PC-9 (cell line): ENCODE data around the gene NPIPA3. TPM values are rescaled to one million over a fixed set of nuclear protein-coding genes. Genes with fewer than 3 reads are reported as not detected.
"Not testable (repeated sequence)": the region's sequence is repeated elsewhere in the genome, so short reads cannot be mapped to it uniquely, and the experiment has no call there.

Source experiments
- BruUV-seq: library from RNA; stranded (reverse); fragments of 400-500 nt; replicated peaks from 2 replicates; lab custom pipeline; 2021; lab: Mats Ljungman, UMichigan
- CTCF ChIA-PET: fragments of 300-600 bp; sonication (Branson Sonifier 250); formaldehyde crosslinking; loops from one replicate; lab custom pipeline; 2022; ENCODE audit warnings: antibody characterized with exemption; lab: Charles Lee
- POLR2A ChIA-PET: fragments of 300-600 bp; sonication (Branson Sonifier 250); formaldehyde crosslinking; loops from one replicate; lab custom pipeline; 2022; ENCODE audit warnings: antibody characterized with exemption; ENCODE audit not compliant: unreplicated experiment; lab: Charles Lee
- DNase-seq, 2 experiments: peaks; one replicate each; pipeline versions ENCODE4 v3.0.0 to v3.0.0-alpha.2; 2015 to 2022; ENCODE audit warnings: mixed read lengths in 1 of 2
- H2AFZ ChIP-seq: fragments of 200-600 bp; sonication (generic); 2 replicates; pipeline ENCODE4 v1.8.1; 2017; ENCODE audit warnings: antibody characterized with exemption
- H3F3A ChIP-seq: fragments of 200-600 bp; sonication (generic); 2 replicates; pipeline ENCODE4 v1.8.1; 2017; ENCODE audit warnings: antibody characterized with exemption, mild to moderate bottlenecking, low read depth; ENCODE audit not compliant: insufficient read depth
- H3K27ac ChIP-seq: fragments of 200-600 bp; sonication (generic); 2 replicates; pipeline ENCODE4 v1.6.1; 2016; ENCODE audit warnings: mixed run types
- H3K27me3 ChIP-seq: fragments of 200-600 bp; sonication (generic); 2 replicates; pipeline ENCODE4 v1.6.1; 2016; ENCODE audit warnings: low read depth, mixed run types; ENCODE audit not compliant: insufficient read depth
- H3K36me3 ChIP-seq: fragments of 200-600 bp; sonication (generic); 2 replicates; pipeline ENCODE4 v1.6.1; 2016; ENCODE audit warnings: low read depth, mixed run types
- H3K4me1 ChIP-seq: fragments of 200-600 bp; sonication (generic); replicated peaks from 2 replicates; pipeline ENCODE4 v1.6.1; 2016; ENCODE audit warnings: mixed run types; ENCODE audit not compliant: insufficient read depth
- H3K4me2 ChIP-seq: fragments of 200-600 bp; sonication (generic); 2 replicates; pipeline ENCODE4 v1.6.1; 2017; ENCODE audit warnings: mixed run types
- H3K4me3 ChIP-seq: fragments of 200-600 bp; sonication (generic); 2 replicates; pipeline ENCODE4 v1.6.1; 2016; ENCODE audit warnings: mixed run types
- H3K79me2 ChIP-seq: fragments of 200-600 bp; sonication (generic); 2 replicates; pipeline ENCODE4 v1.6.1; 2017; ENCODE audit warnings: low read depth, mixed run types
- H3K9me2 ChIP-seq: fragments of 200-600 bp; sonication (generic); 2 replicates; pipeline ENCODE4 v1.8.1; 2017; ENCODE audit warnings: mild to moderate bottlenecking; ENCODE audit not compliant: insufficient read depth
- H3K9me3 ChIP-seq: fragments of 200-600 bp; sonication (generic); 2 replicates; pipeline ENCODE4 v1.8.1; 2016; ENCODE audit warnings: low read depth; ENCODE audit not compliant: insufficient read depth
- H4K20me1 ChIP-seq: fragments of 200-600 bp; sonication (generic); 2 replicates; pipeline ENCODE4 v1.8.1; 2017; ENCODE audit not compliant: insufficient read depth
- EZH2 ChIP-seq: fragments of 200-600 bp; sonication (generic); IDR thresholded peaks from 2 replicates; pipeline ENCODE4 v1.8.0; 2017; ENCODE audit warnings: antibody characterized with exemption, low read depth
- intact Hi-C: fragments of 100-400 bp; cut with micrococcal nuclease; formaldehyde crosslinking; loops from one replicate; pipeline ENCODE4 v1.10.0; 2022; ENCODE audit not compliant: unreplicated experiment
- total RNA-seq: library from RNA; stranded (reverse); gene quantifications from 2 replicates; pipeline ENCODE4 v1.2.3, GENCODE V29; 2021
- TF ChIP-seq, protein P1 (sequence below): fragments of 200-600 bp; sonication (generic); conservative IDR thresholded peaks from 2 replicates; pipeline ENCODE4 v1.6.1; 2017; ENCODE audit warnings: mixed run types, antibody characterized with exemption, mild to moderate bottlenecking, moderate library complexity

Gene NPIPA3
- total RNA-seq, 1 experiment from 2014 or later, result not detected

DNA sequence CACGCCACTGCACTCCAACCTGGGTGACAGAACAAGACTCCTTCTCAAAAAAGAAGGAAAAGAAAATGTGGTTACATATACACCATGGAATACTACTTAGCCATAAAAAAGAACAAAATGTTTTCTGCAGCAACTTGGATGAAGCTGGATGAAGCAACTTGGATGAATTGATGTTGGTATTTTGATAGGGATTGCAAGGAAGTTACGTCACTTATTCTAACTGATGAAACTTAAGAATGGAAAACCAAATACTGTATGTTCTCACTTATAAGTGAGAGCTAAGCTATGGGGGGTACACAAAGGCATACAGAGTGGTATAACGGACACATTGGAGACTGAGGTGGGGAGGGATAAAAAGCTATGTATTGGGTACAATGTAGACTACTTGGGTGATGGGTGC lies 26.6 kb upstream of the NPIPA3 start:
- no peaks in the 10 kb centered on the region for H3K27me3 ChIP-seq
- POLR2A ChIA-PET, result no interaction called here

DNA sequence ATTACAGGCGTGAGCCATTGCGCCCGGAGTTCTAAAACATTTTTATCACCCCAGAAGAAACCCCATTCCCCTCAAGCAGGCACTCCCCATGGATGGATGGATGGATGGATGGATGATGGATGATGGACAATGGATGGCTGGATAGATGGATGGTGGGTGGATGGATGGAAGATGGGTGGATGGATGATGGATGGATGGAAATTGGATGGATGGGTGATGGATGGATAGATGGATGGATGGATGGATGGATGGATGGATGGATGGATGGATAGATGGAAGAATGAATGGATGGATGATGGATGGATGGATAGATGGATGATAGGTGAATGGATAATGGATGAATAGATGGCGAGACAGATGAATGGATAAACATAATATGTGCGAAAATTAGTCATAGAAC lies 25.6 kb upstream of the NPIPA3 start:
- POLR2A ChIA-PET, result interaction anchor here (0.6 kb wide), 1 partner anchor 36 kb away, joined by 9 read pairs; no protein-coding TSS in a partner anchor

More for the DNA sequence above, 26.6 kb upstream of the NPIPA3 start:
- H3F3A ChIP-seq, result no peaks in the 10 kb centered on the region
- CTCF ChIA-PET, result no interaction called here
- no peak overlapping the region for H3K4me3 ChIP-seq
- H3K9me3 ChIP-seq, result no peaks in the 10 kb centered on the region
- BruUV-seq, result no TSS peak
- DNase-seq, result no peak
- no peaks in the 10 kb centered on the region for H3K9me2 ChIP-seq
- no peaks in the 10 kb centered on the region for H4K20me1 ChIP-seq
- H2AFZ ChIP-seq, result no peak overlapping the region
- no peaks in the 10 kb centered on the region for H3K79me2 ChIP-seq
- intact Hi-C loops, result no loop called here
- TF ChIP-seq, protein P1, sequence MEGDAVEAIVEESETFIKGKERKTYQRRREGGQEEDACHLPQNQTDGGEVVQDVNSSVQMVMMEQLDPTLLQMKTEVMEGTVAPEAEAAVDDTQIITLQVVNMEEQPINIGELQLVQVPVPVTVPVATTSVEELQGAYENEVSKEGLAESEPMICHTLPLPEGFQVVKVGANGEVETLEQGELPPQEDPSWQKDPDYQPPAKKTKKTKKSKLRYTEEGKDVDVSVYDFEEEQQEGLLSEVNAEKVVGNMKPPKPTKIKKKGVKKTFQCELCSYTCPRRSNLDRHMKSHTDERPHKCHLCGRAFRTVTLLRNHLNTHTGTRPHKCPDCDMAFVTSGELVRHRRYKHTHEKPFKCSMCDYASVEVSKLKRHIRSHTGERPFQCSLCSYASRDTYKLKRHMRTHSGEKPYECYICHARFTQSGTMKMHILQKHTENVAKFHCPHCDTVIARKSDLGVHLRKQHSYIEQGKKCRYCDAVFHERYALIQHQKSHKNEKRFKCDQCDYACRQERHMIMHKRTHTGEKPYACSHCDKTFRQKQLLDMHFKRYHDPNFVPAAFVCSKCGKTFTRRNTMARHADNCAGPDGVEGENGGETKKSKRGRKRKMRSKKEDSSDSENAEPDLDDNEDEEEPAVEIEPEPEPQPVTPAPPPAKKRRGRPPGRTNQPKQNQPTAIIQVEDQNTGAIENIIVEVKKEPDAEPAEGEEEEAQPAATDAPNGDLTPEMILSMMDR, result no peak
- TF ChIP-seq EZH2, result no peak
- no peaks in the 10 kb centered on the region for H3K4me1 ChIP-seq
- H3K36me3 ChIP-seq, result no peaks in the 10 kb centered on the region
- H3K4me2 ChIP-seq, result no peak overlapping the region
- no peak overlapping the region for H3K27ac ChIP-seq

GRCh38 chr16:14678748-14679497 lies 24.3 kb upstream of the NPIPA3 start:
- Histone ChIP-seq H3K4me1 (no peaks in the 10 kb centered on the region), H3K27ac (no peak overlapping the region), H3K9me2 (no peaks in the 10 kb centered on the region), H3K27me3 (no peaks in the 10 kb centered on the region), H3K36me3 (no peaks in the 10 kb centered on the region), H3K4me2 (no peak overlapping the region), H3K9me3 (no peaks in the 10 kb centered on the region), H3F3A (no peaks in the 10 kb centered on the region), H4K20me1 (no peaks in the 10 kb centered on the region), H3K79me2 (no peaks in the 10 kb centered on the region), H2AFZ (no peak overlapping the region), H3K4me3 (no peak overlapping the region)
- POLR2A ChIA-PET, result no interaction called here
- intact Hi-C loops, result no loop called here
- BruUV-seq, result no TSS peak
- TF ChIP-seq, protein P1, result no peak
- TF ChIP-seq EZH2, result no peak
- CTCF ChIA-PET, result no interaction called here
- DNase-seq, result no peak

More for the DNA sequence above, 25.6 kb upstream of the NPIPA3 start:
- no peaks in the 10 kb centered on the region for H3K9me3 ChIP-seq
- no peaks in the 10 kb centered on the region for H3K4me1 ChIP-seq
- no peaks in the 10 kb centered on the region for H4K20me1 ChIP-seq
- TF ChIP-seq, protein P1, result no peak
- no peak for TF ChIP-seq EZH2
- no peak overlapping the region for H3K4me3 ChIP-seq
- no peaks in the 10 kb centered on the region for H3K36me3 ChIP-seq
- H3K79me2 ChIP-seq, result no peaks in the 10 kb centered on the region
- H3F3A ChIP-seq, result no peaks in the 10 kb centered on the region
- H2AFZ ChIP-seq, result no peak overlapping the region
- CTCF ChIA-PET, result interaction anchor here (0.6 kb wide), 1 partner anchor 416 kb away, joined by 4 read pairs; the partner anchor contains the start of gene RRN3
- H3K9me2 ChIP-seq, result no peaks in the 10 kb centered on the region
- H3K4me2 ChIP-seq, result no peak overlapping the region
- no peak for DNase-seq
- no peaks in the 10 kb centered on the region for H3K27me3 ChIP-seq
- BruUV-seq, result no TSS peak
- intact Hi-C loops, result no loop called here
- no peak overlapping the region for H3K27ac ChIP-seq

DNA sequence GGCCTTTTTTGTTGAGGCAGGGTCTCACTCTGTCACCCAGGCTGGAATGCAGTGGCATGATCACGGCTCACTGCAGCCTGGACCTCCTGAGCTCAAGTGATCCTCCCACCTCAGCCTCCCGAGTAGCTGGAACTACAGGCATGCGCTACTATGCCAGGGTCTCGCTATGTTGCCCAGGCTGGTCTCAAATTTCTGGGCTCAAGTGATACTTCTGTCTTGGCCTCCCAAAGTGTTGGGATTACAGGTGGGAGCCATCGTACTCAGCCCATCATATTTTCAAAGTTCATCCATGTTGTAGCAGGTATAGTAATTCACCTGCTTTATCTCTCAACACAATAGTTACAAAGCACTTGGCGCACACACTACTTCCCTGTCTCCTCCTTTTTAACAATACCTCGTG lies 22.8 kb upstream of the NPIPA3 start:
- H4K20me1 ChIP-seq, H3K4me1 ChIP-seq, H3K9me2 ChIP-seq, H3F3A ChIP-seq, H3K27ac ChIP-seq, H3K9me3 ChIP-seq, POLR2A ChIA-PET, H3K4me3 ChIP-seq, H3K79me2 ChIP-seq, H3K36me3 ChIP-seq, DNase-seq, intact Hi-C loops, H3K4me2 ChIP-seq, CTCF ChIA-PET, BruUV-seq, H2AFZ ChIP-seq, H3K27me3 ChIP-seq: not testable (repeated sequence)
